HG02798 (cell line): ENCODE measurements around the gene NTN4.
"Not testable (repeated sequence)": the region's sequence is repeated elsewhere in the genome, so short reads cannot be mapped to it uniquely, and the experiment has no call there.

Experiments
- ATAC-seq: cut with Tn5 transposase; IDR thresholded peaks from one replicate; pipeline ENCODE4 v1.9.1; 2021; ENCODE audit warnings: mild to moderate bottlenecking; ENCODE audit not compliant: unreplicated experiment, poor library complexity

The NTN4 gene

GRCh38 chr12:95674163-95674562 is 116.4 kb downstream of the NTN4 start:
- no peak for ATAC-seq

GRCh38 chr12:95673576-95673975 is 117.0 kb downstream of the NTN4 start:
- no peak for ATAC-seq

GRCh38 chr12:95672166-95672565 is 118.4 kb downstream of the NTN4 start:
- ATAC-seq: no peak

GRCh38 chr12:95671265-95671664 is 119.3 kb downstream of the NTN4 start:
- no peak for ATAC-seq

GRCh38 chr12:95663525-95663924 is 127.0 kb downstream of the NTN4 start:
- ATAC-seq: no peak

GRCh38 chr12:95661360-95661759 is 129.2 kb downstream of the NTN4 start:
- no peak for ATAC-seq

- no peak for ATAC-seq
Measured at GRCh38 chr12:95658386-95658785, 132.2 kb downstream of the NTN4 start.

GRCh38 chr12:95654665-95655064 is 135.9 kb downstream of the NTN4 start:
- ATAC-seq: not testable (repeated sequence)

- ATAC-seq: no peak
Measured at GRCh38 chr12:95653771-95654546, 136.6 kb downstream of the NTN4 start.

GRCh38 chr12:95651681-95652080 is 138.9 kb downstream of the NTN4 start:
- ATAC-seq: no peak

GRCh38 chr12:95648990-95649791 is 141.4 kb downstream of the NTN4 start:
- no peak for ATAC-seq

GRCh38 chr12:95646781-95647190 is 143.8 kb downstream of the NTN4 start:
- ATAC-seq: no peak

GRCh38 chr12:95643256-95643655 is 147.3 kb downstream of the NTN4 start:
- ATAC-seq: no peak

- no peak for ATAC-seq
Measured at GRCh38 chr12:95642583-95642982, 148.0 kb downstream of the NTN4 start.

- no peak for ATAC-seq
Measured at GRCh38 chr12:95641299-95641952, 149.1 kb downstream of the NTN4 start.

GRCh38 chr12:95640516-95640915 is 150.0 kb downstream of the NTN4 start:
- ATAC-seq: no peak

GRCh38 chr12:95637471-95638155 is 153.0 kb downstream of the NTN4 start:
- ATAC-seq: no peak

- no peak for ATAC-seq
Measured at GRCh38 chr12:95637010-95637409, 153.6 kb downstream of the NTN4 start.

- ATAC-seq: no peak
Measured at GRCh38 chr12:95634622-95635621, 155.6 kb downstream of the NTN4 start.
